ENCODE results near the gene CD248. TPM values are rescaled to one million over a fixed set of nuclear protein-coding genes. Genes with fewer than 3 reads are reported as not detected.
"Not testable (repeated sequence)": the region's sequence is repeated elsewhere in the genome, so short reads cannot be mapped to it uniquely, and the experiment has no call there.

The CD248 gene
- total RNA-seq, 2 donors from 2014 or later, result 67.5 to 248 TPM

- DNase-seq (ENCODE audit: low spot score), result no peak
- intact Hi-C loops (cut with DNase I), result no loop called here
Observed at GRCh38 chr11:66317322-66317722, 478 bp upstream of the CD248 start.

GRCh38 chr11:66315921-66316811 lies 678 bp downstream of the CD248 start:
- DNase-seq (ENCODE audit: low spot score), result peak; percentile 81
- intact Hi-C loops (cut with DNase I), result no loop called here

- DNase-seq (ENCODE audit: low spot score), result peak; percentile 76
- intact Hi-C loops (cut with DNase I), result no loop called here
Observed at GRCh38 chr11:66315498-66315885, 1.4 kb downstream of the CD248 start.

- intact Hi-C loops (cut with DNase I), result no loop called here
- DNase-seq (ENCODE audit: low spot score), result peak; percentile 76
Observed at GRCh38 chr11:66314561-66315497, 2.0 kb downstream of the CD248 start.

- no peak for DNase-seq (ENCODE audit: low spot score)
- intact Hi-C loops (cut with DNase I), result no loop called here
Observed at GRCh38 chr11:66314186-66314501, 2.7 kb downstream of the CD248 start.

GRCh38 chr11:66313321-66314185 lies 3.3 kb downstream of the CD248 start:
- DNase-seq (ENCODE audit: low spot score), result peak; percentile 81
- intact Hi-C loops (cut with DNase I), result no loop called here

- intact Hi-C loops (cut with DNase I), result no loop called here
- DNase-seq (ENCODE audit: low spot score), result peak; percentile 100
Observed at GRCh38 chr11:66312549-66313320, 4.1 kb downstream of the CD248 start.

- intact Hi-C loops (cut with DNase I), result no loop called here
- DNase-seq (ENCODE audit: low spot score), result peak; percentile 97
Observed at GRCh38 chr11:66311965-66312548, 4.8 kb downstream of the CD248 start.

- DNase-seq (ENCODE audit: low spot score), result no peak
- intact Hi-C loops (cut with DNase I), result no loop called here
Observed at GRCh38 chr11:66311470-66311964, 5.3 kb downstream of the CD248 start.

- DNase-seq (ENCODE audit: low spot score); intact Hi-C loops (cut with DNase I): not testable (repeated sequence)
Observed at GRCh38 chr11:66310803-66311440, 5.9 kb downstream of the CD248 start.

- no peak for DNase-seq (ENCODE audit: low spot score)
- intact Hi-C loops (cut with DNase I), result no loop called here
Observed at GRCh38 chr11:66310324-66310723, 6.5 kb downstream of the CD248 start.

GRCh38 chr11:66309475-66309874 lies 7.4 kb downstream of the CD248 start:
- intact Hi-C loops (cut with DNase I), result no loop called here
- DNase-seq (ENCODE audit: low spot score), result no peak

- no peak for DNase-seq (ENCODE audit: low spot score)
- intact Hi-C loops (cut with DNase I), result no loop called here
Observed at GRCh38 chr11:66302656-66303055, 14.2 kb downstream of the CD248 start.

- DNase-seq (ENCODE audit: low spot score), result no peak
- intact Hi-C loops (cut with DNase I), result loop anchor here in 1 of 2 donors (2.0 kb wide), 1 partner anchor 182 kb away; the partner anchor contains the start of gene DPP3
Observed at GRCh38 chr11:66299186-66299585, 17.7 kb downstream of the CD248 start.

- intact Hi-C loops (cut with DNase I), result loop anchor here in 1 of 2 donors (2.0 kb wide), 1 partner anchor 183 kb away; the partner anchor contains the start of gene DPP3
- DNase-seq (ENCODE audit: low spot score), result no peak
Observed at GRCh38 chr11:66297610-66298009, 19.2 kb downstream of the CD248 start.

- intact Hi-C loops (cut with DNase I), result no loop called here
- DNase-seq (ENCODE audit: low spot score), result no peak
Observed at GRCh38 chr11:66294626-66295620, 21.9 kb downstream of the CD248 start.
